ENCODE results near the gene NECTIN3. TPM values are rescaled to one million over a fixed set of nuclear protein-coding genes. Genes with fewer than 3 reads are reported as not detected.

Gene NECTIN3
- total RNA-seq, 4 donors from 2014 or later = 24.9 to 30.1 (median 26.7) TPM

DNA sequence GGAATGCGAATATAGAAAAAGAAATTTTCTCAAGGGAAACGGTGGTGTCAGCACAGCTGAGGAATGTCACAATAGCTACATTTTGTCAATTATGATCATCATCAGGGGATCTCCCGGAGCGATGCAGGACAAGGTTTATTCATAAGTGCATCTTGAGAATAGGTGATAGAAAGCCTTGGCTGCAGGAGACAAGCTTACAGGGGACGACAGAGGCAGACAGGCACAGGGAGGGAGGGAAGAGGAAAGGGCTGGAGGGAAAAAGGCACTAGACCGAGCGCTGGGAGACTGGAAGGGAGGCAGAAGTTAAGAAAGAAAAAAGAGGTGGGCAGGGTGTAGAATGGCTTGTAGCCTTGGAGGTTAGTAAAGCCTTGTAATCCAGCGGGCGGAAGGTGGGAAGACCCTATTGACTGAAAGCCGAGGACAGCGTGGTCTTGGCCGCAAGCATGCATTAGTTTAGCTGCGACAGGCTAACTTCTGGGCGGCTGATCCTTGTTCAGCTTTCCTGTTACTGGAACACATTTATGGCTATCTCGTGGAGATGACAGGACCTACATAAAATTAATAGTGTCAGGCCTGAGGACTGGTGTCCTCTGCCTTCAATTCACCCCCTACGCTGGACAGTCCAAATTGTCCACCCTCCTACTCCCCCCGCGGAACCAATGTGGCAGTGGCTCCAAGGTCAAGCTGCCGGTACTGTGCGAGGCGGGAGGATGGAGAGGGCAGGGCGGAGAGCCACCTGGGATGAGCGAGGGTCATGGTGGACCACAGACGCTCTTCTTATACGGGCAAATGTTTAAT is 1.4 kb upstream of the NECTIN3 start:
- Histone ChIP-seq H3K27me3 (no peaks in the 10 kb centered on the region), H3K36me3 (no peaks in the 10 kb centered on the region), H3K4me1 (peaks cover 16 to 38% (median 36%) of the 10 kb centered on the region in 4 donors), H3K27ac (replicated peaks in 1 of 4) (peak overlapping the region; percentile 93 to 97 (median 95)), H3K9me3 (no peaks in the 10 kb centered on the region), H3K4me3 (peak overlapping the region; percentile 68 to 93 (median 80))
- no peak for DNase-seq (ENCODE audit: extremely low spot score)
- TF ChIP-seq POLR2A (IDR thresholded peaks at IDR 0.05; ENCODE audit: low read depth) (no peak), EP300 (IDR thresholded peaks at IDR 0.05) (no peak), POLR2AphosphoS5 (IDR thresholded peaks at IDR 0.05) (no peak)
- TF ChIP-seq, protein P1, sequence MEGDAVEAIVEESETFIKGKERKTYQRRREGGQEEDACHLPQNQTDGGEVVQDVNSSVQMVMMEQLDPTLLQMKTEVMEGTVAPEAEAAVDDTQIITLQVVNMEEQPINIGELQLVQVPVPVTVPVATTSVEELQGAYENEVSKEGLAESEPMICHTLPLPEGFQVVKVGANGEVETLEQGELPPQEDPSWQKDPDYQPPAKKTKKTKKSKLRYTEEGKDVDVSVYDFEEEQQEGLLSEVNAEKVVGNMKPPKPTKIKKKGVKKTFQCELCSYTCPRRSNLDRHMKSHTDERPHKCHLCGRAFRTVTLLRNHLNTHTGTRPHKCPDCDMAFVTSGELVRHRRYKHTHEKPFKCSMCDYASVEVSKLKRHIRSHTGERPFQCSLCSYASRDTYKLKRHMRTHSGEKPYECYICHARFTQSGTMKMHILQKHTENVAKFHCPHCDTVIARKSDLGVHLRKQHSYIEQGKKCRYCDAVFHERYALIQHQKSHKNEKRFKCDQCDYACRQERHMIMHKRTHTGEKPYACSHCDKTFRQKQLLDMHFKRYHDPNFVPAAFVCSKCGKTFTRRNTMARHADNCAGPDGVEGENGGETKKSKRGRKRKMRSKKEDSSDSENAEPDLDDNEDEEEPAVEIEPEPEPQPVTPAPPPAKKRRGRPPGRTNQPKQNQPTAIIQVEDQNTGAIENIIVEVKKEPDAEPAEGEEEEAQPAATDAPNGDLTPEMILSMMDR (IDR thresholded peaks at IDR 0.05) = no peak
- intact Hi-C loops (cut with DNase I) = no loop called here
- 6% methylated on average over 22 of the region's 25 CpGs for WGBS

DNA sequence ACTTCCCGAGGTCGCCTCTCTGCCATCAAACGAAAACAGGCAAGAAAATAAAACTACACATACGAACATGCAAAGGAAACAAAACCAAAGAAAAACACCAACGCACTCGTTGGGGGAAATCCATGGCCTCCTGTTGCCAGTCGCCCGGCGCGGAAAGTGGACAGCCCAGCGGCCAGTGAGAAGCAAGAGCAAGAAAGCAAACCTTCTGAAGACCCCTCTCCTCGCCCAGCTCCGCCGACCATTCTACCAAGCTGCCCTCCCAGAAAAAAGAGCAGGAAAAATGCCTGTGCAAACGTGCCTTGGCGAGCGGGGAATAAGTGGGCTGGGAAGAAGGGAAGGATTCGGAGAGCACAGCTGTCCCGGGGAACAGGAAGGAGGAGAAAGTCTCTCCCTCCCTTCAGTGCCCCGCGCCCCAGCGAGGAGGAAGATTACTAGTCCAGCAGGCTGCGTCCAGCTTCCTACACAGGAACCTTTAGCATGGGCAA is 802 bp upstream of the NECTIN3 start:
- WGBS = under 1% methylated on average over 23 of the region's 23 CpGs
- Histone ChIP-seq H3K27ac (replicated peaks in 1 of 4) (peak overlapping the region; percentile 93 to 97 (median 95)), H3K27me3 (no peaks in the 10 kb centered on the region), H3K4me3 (peak overlapping the region; percentile 68 to 93 (median 80)), H3K4me1 (peaks cover 16 to 45% (median 37%) of the 10 kb centered on the region in 4 donors), H3K9me3 (no peaks in the 10 kb centered on the region), H3K36me3 (no peaks in the 10 kb centered on the region)
- intact Hi-C loops (cut with DNase I) = no loop called here
- TF ChIP-seq POLR2A (IDR thresholded peaks at IDR 0.05; ENCODE audit: low read depth) (no peak), EP300 (IDR thresholded peaks at IDR 0.05) (no peak), POLR2AphosphoS5 (IDR thresholded peaks at IDR 0.05) (no peak)
- TF ChIP-seq, protein P1 (IDR thresholded peaks at IDR 0.05) = no peak
- no peak for DNase-seq (ENCODE audit: extremely low spot score)

DNA sequence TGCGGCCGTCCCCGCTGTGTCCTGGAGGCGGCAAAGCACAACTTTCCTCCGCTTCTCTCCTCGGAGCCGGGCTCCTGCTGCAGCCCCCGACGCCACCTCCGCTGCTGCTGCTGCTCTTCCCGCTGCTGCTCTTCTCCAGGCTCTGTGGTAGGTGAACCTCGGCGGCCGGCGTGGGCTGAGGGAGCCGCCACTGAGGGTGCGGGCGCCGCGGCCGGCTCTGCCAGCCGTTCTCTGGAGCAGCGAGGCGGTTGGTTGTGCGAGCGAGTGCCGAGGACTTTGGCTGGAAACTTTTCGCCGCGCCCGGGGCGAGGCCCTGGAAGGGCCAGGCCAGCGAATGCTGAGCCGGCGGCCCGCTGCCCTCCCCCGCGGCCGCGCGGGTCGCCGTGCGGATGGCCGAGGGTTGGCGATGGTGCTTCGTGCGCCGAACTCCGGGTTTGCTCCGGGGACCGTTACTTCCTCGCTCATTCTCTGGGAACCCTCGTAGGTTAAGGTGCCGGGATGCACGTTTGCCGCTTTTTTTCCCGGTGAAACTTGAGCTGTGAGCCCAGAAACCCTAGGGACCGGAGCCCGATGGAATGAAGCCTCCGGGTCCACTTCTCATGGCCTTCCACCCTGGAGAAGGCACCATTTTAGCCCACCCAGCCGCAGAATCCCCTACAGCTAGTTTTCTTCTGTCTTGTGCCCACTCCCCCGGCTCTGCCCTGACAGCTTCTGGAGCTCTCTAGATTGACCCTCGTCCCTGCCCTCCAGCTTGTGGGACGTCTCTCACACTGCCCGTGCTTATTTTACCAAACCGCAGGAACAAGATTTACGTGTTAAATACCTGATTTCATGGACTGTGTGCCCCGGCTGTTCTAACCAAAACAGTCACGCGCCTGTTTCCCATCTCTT is 660 bp downstream of the NECTIN3 start:
- Histone ChIP-seq H3K4me3 (peak overlapping the region; percentile 68 to 93 (median 80)), H3K36me3 (no peaks in the 10 kb centered on the region), H3K27me3 (no peaks in the 10 kb centered on the region), H3K27ac (replicated peaks in 1 of 4) (peak overlapping the region; percentile 93 to 97 (median 95)), H3K4me1 (peaks cover 16 to 46% (median 39%) of the 10 kb centered on the region in 4 donors), H3K9me3 (no peaks in the 10 kb centered on the region)
- TF ChIP-seq EP300 (IDR thresholded peaks at IDR 0.05) = no peak
- TF ChIP-seq POLR2AphosphoS5 (IDR thresholded peaks at IDR 0.05) = no peak
- no peak for TF ChIP-seq POLR2A (IDR thresholded peaks at IDR 0.05; ENCODE audit: low read depth)
- TF ChIP-seq, protein P1 (IDR thresholded peaks at IDR 0.05) = no peak
- intact Hi-C loops (cut with DNase I) = no loop called here
- DNase-seq (ENCODE audit: extremely low spot score) = no peak
- under 1% methylated on average over 46 of the region's 71 CpGs for WGBS

DNA sequence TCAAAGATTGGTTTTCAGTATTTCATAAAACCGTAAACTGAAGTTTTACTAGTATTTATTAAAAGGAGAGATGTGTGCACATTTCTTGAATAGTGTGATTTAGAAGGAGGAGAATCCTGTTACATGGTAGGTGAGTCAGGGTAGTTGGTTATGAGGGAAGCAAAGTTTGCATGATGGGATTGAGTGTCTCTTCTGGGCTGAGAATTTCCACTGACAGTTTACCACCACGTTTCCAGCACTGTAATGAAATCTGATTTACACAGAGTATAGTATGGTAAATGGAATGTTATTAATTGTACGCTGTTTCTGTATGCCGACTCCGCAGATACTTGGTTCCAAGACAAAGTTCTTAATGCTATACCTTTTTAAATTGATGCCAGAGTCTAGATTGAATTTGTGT is 1.6 kb downstream of the NECTIN3 start:
- Histone ChIP-seq H3K27ac (replicated peaks in 1 of 4) (peak overlapping the region; percentile 93 to 97 (median 95)), H3K4me3 (peak overlapping the region; percentile 68 to 93 (median 80)), H3K9me3 (no peaks in the 10 kb centered on the region), H3K4me1 (peaks cover 16 to 46% (median 41%) of the 10 kb centered on the region in 4 donors), H3K27me3 (no peaks in the 10 kb centered on the region), H3K36me3 (no peaks in the 10 kb centered on the region)
- intact Hi-C loops (cut with DNase I) = no loop called here
- DNase-seq (ENCODE audit: extremely low spot score) = no peak
- 33% methylated on average over 5 of the region's 5 CpGs for WGBS
- TF ChIP-seq POLR2AphosphoS5 (IDR thresholded peaks at IDR 0.05) (no peak), POLR2A (IDR thresholded peaks at IDR 0.05; ENCODE audit: low read depth) (no peak)

DNA sequence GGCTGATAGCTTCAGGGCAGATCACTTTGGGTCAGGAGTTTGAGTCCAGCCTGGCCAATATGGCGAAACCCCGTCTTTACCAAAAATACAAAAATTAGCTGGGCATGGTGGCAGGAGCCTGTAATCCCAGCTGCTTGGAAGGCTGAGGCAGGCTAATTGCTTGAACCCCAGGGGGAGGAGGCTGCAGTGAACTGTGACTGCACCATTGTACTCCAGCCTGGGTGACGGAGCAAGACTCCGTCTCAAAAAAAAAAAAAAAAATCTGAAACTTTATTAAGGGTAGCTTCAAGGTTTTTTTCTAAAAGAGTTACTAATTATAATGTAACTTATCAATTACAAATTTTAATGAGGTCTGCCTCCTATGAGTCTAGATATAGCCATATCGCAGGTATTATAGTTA is 5.1 kb downstream of the NECTIN3 start:
- no peaks in the 10 kb centered on the region for H3K27me3 ChIP-seq
- no peak for DNase-seq (ENCODE audit: extremely low spot score)
- 93% methylated on average over 5 of the region's 5 CpGs for WGBS
- no peaks in the 10 kb centered on the region for H3K9me3 ChIP-seq
- H3K27ac ChIP-seq (replicated peaks in 1 of 4) = no peak overlapping the region
- intact Hi-C loops (cut with DNase I) = no loop called here
- H3K4me1 ChIP-seq = peaks cover 9 to 62% (median 53%) of the 10 kb centered on the region in 4 donors
- TF ChIP-seq, protein P1 (IDR thresholded peaks at IDR 0.05) = no peak
- TF ChIP-seq POLR2AphosphoS5 (IDR thresholded peaks at IDR 0.05) (no peak), POLR2A (IDR thresholded peaks at IDR 0.05; ENCODE audit: low read depth) (no peak), EP300 (IDR thresholded peaks at IDR 0.05) (no peak)
- no peaks in the 10 kb centered on the region for H3K36me3 ChIP-seq
- no peak overlapping the region for H3K4me3 ChIP-seq
